NT2/D1 (cell line): ENCODE data around the gene RABGAP1.

Experiments
- YY1 ChIP-seq: IDR thresholded peaks from 2 replicates; pipeline ENCODE4 v1.6.1; 2011; ENCODE audit not compliant: insufficient read length, insufficient read depth
- ZNF274 ChIP-seq: IDR thresholded peaks from 2 replicates; pipeline ENCODE4 v1.6.1; 2011; ENCODE audit warnings: mild to moderate bottlenecking, low read depth, low read length

- TF ChIP-seq ZNF274 (no peak), YY1 (no peak)
Observed at GRCh38 chr9:122912671-122912963, 28.2 kb upstream of the RABGAP1 start.
